ENCODE measurements around the gene COG5. TPM values are rescaled to one million over a fixed set of nuclear protein-coding genes. Genes with fewer than 3 reads are reported as not detected.

The COG5 gene
- total RNA-seq, 1 donor from 2014 or later, result 55.2 TPM

GRCh38 chr7:107450970-107451369 is 112.8 kb downstream of the COG5 start:
- no peak overlapping the region for H3K27ac ChIP-seq
- intact Hi-C loops (cut with DNase I), result no loop called here
- H3K9me3 ChIP-seq, result no peaks in the 10 kb centered on the region
- H3K36me3 ChIP-seq, result peaks cover 0 to 6% of the 10 kb centered on the region in 2 donors
- TF ChIP-seq POLR2AphosphoS5 (IDR thresholded peaks at IDR 0.05; ENCODE audit: insufficient read depth in 1 of 2, low read depth in 1 of 2), result no peak
- no peak for TF ChIP-seq POLR2A (IDR thresholded peaks at IDR 0.05)
- TF ChIP-seq CTCF (IDR thresholded peaks at IDR 0.05), result no peak
- no peak overlapping the region for H3K4me3 ChIP-seq
- H3K4me1 ChIP-seq, result peaks cover 11% of the 10 kb centered on the region
- H3K27me3 ChIP-seq, result no peaks in the 10 kb centered on the region
- no peak for DNase-seq (ENCODE audit: extremely low spot score in 2 of 2)

- Histone ChIP-seq H3K4me3 (no peak overlapping the region), H3K36me3 (peaks cover 0 to 7% of the 10 kb centered on the region in 2 donors), H3K9me3 (no peaks in the 10 kb centered on the region), H3K27me3 (no peaks in the 10 kb centered on the region), H3K27ac (no peak overlapping the region), H3K4me1 (peaks cover 16% of the 10 kb centered on the region)
- no peak for DNase-seq (ENCODE audit: extremely low spot score in 2 of 2)
- TF ChIP-seq POLR2A (IDR thresholded peaks at IDR 0.05) (no peak), CTCF (IDR thresholded peaks at IDR 0.05) (no peak), POLR2AphosphoS5 (IDR thresholded peaks at IDR 0.05; ENCODE audit: insufficient read depth in 1 of 2, low read depth in 1 of 2) (no peak)
- intact Hi-C loops (cut with DNase I), result no loop called here
These were observed 116.7 kb downstream of the COG5 start for GRCh38 chr7:107446988-107447387.

- intact Hi-C loops (cut with DNase I), result no loop called here
- TF ChIP-seq POLR2A (IDR thresholded peaks at IDR 0.05) (no peak), CTCF (IDR thresholded peaks at IDR 0.05) (no peak), POLR2AphosphoS5 (IDR thresholded peaks at IDR 0.05; ENCODE audit: insufficient read depth in 1 of 2, low read depth in 1 of 2) (no peak)
- no peaks in the 10 kb centered on the region for H3K27me3 ChIP-seq
- no peak overlapping the region for H3K4me3 ChIP-seq
- peaks cover 16% of the 10 kb centered on the region for H3K4me1 ChIP-seq
- DNase-seq (ENCODE audit: extremely low spot score in 2 of 2), result no peak
- H3K36me3 ChIP-seq, result peaks cover 0 to 7% of the 10 kb centered on the region in 2 donors
- no peaks in the 10 kb centered on the region for H3K9me3 ChIP-seq
- H3K27ac ChIP-seq, result no peak overlapping the region
These were observed 117.2 kb downstream of the COG5 start for GRCh38 chr7:107446531-107446930.

- no peaks in the 10 kb centered on the region for H3K27me3 ChIP-seq
- DNase-seq (ENCODE audit: extremely low spot score in 2 of 2), result no peak
- no peak overlapping the region for H3K4me3 ChIP-seq
- no peaks in the 10 kb centered on the region for H3K9me3 ChIP-seq
- peaks cover 0 to 3% of the 10 kb centered on the region in 2 donors for H3K36me3 ChIP-seq
- intact Hi-C loops (cut with DNase I), result no loop called here
- TF ChIP-seq POLR2AphosphoS5 (IDR thresholded peaks at IDR 0.05; ENCODE audit: insufficient read depth in 1 of 2, low read depth in 1 of 2) (no peak), CTCF (IDR thresholded peaks at IDR 0.05) (no peak), POLR2A (IDR thresholded peaks at IDR 0.05) (no peak)
- H3K27ac ChIP-seq, result no peak overlapping the region
- peaks cover 10% of the 10 kb centered on the region for H3K4me1 ChIP-seq
These were observed 121.0 kb downstream of the COG5 start for GRCh38 chr7:107442678-107443077.

- no peak for DNase-seq (ENCODE audit: extremely low spot score in 2 of 2)
- intact Hi-C loops (cut with DNase I), result no loop called here
- Histone ChIP-seq H3K4me3 (no peak overlapping the region), H3K36me3 (peaks cover 0 to 3% of the 10 kb centered on the region in 2 donors), H3K4me1 (peaks cover 10% of the 10 kb centered on the region), H3K9me3 (no peaks in the 10 kb centered on the region), H3K27me3 (no peaks in the 10 kb centered on the region), H3K27ac (no peak overlapping the region)
- no peak for TF ChIP-seq POLR2A (IDR thresholded peaks at IDR 0.05)
- no peak for TF ChIP-seq POLR2AphosphoS5 (IDR thresholded peaks at IDR 0.05; ENCODE audit: insufficient read depth in 1 of 2, low read depth in 1 of 2)
- TF ChIP-seq CTCF (IDR thresholded peaks at IDR 0.05), result no peak
These were observed 121.9 kb downstream of the COG5 start for GRCh38 chr7:107441581-107442422.
